ENCODE data around the gene ITGAD.
"Not testable (repeated sequence)": the region's sequence is repeated elsewhere in the genome, so short reads cannot be mapped to it uniquely, and the experiment has no call there.

Gene ITGAD

DNA sequence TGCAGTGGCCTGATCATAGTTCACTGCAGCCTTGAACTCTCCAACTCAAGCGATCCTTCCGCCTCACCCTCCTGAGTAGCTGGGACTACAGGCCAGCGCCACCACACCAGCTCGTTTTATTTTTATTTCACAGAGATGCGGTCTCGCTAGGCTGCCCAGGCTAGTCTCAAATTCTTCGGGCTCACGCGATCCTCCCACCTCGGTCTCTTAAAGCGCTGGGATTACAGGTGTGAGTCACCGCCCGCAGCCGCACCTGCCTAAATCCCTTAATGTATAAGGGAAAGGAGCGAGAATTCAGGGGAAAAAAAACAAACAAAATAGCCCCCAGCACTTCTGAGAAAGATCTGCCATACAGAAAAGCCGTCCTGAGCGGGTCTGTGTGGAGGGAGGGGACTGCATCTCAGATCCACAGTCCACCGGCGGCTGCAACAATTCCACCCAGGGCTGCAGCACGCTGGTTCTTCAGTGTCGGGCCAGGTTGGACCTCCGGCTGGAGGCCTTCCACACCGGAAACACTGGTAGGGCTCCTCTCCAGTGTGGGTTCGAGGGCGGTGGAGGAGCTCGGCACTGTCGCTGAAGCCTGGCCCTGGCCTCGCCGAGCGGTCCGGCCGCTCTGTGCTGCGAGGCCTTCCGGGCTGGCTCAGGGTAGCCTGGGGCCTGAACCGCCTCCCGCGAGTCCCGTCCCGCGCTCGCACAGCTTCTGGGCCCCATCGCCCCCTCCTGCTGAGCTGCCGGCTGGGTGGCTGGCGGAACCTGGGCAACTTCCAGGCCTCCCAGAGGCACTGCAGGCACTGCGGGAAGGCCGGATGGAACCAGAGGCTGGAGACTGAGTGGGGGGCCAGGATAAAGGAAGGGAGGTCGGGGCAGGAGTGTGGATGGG lies 42.4 kb downstream of the ITGAD start:
- WGBS, 2 experiments (ENCODE audit: insufficient coverage in 2 of 2): 91 to 93% methylated on average over 35 to 46 of the region's 47 CpGs
- Histone ChIP-seq H3K27ac (ENCODE audit: low read depth, low read length, severe bottlenecking) (no peak overlapping the region), H3K36me3 (ENCODE audit: control insufficient read depth, insufficient read depth, low read length) (no peaks in the 10 kb centered on the region), H3K4me3 (ENCODE audit: extremely low read depth, insufficient read depth, low read length, poor library complexity, severe bottlenecking) (no peak overlapping the region), H3K9me3 (ENCODE audit: control insufficient read depth, low read length) (no peaks in the 10 kb centered on the region), H3K4me1 (ENCODE audit: control insufficient read depth, insufficient read depth, low read length, poor library complexity, severe bottlenecking) (no peaks in the 10 kb centered on the region)

- WGBS, 2 experiments (ENCODE audit: insufficient coverage in 2 of 2): 93 to 94% methylated on average over 42 to 44 of the region's 44 CpGs
- H3K4me1 ChIP-seq (ENCODE audit: control insufficient read depth, insufficient read depth, low read length, poor library complexity, severe bottlenecking): no peaks in the 10 kb centered on the region
- no peak overlapping the region for H3K4me3 ChIP-seq (ENCODE audit: extremely low read depth, insufficient read depth, low read length, poor library complexity, severe bottlenecking)
- no peaks in the 10 kb centered on the region for H3K9me3 ChIP-seq (ENCODE audit: control insufficient read depth, low read length)
- H3K36me3 ChIP-seq (ENCODE audit: control insufficient read depth, insufficient read depth, low read length): no peaks in the 10 kb centered on the region
- no peak overlapping the region for H3K27ac ChIP-seq (ENCODE audit: low read depth, low read length, severe bottlenecking)
Measured at GRCh38 chr16:31436221-31437045, 43.3 kb downstream of the ITGAD start.

DNA sequence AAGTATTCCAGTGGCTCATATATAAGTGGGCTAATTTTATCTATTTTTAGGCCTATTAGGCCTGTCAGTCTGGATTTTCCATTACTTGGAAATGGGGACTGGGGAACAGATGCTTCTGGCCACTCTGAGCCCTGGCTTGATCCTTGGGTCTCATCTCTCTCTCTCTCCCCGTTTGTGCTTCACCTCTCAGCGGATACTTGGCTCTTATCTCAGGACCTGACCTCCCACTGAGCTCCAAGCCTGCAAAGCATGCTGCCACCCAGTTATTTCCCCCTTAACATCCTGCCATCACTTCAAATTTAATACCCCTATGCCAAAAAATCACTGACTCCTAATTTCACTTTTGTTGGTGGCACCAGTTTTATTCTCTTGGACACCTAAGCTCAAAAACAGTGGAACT lies 45.3 kb downstream of the ITGAD start:
- Histone ChIP-seq H3K4me3 (ENCODE audit: extremely low read depth, insufficient read depth, low read length, poor library complexity, severe bottlenecking) (no peak overlapping the region), H3K9me3 (ENCODE audit: control insufficient read depth, low read length) (no peaks in the 10 kb centered on the region), H3K4me1 (ENCODE audit: control insufficient read depth, insufficient read depth, low read length, poor library complexity, severe bottlenecking) (no peaks in the 10 kb centered on the region), H3K36me3 (ENCODE audit: control insufficient read depth, insufficient read depth, low read length) (no peaks in the 10 kb centered on the region), H3K27ac (ENCODE audit: low read depth, low read length, severe bottlenecking) (no peak overlapping the region)
- WGBS, 2 experiments (ENCODE audit: insufficient coverage in 2 of 2): 31 to 47% methylated on average over 2 of the region's 2 CpGs

DNA sequence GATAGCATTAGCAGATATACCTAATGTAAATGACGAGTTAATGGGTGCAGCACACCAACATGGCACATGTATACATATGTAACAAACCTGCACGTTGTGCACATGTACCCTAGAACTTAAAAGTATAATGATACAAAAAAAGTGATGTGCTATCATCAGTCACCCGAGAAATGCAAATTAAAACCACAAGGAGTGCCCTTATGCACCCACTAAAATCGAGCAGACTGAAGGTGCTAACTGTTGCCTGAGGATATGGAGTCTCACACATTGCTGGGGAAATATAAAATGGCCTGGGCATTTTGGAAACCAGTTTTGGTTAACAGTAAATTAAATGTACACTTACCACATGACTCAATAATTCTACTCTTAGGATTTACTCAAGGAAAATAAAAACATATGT lies 45.9 kb downstream of the ITGAD start:
- H3K4me3 ChIP-seq (ENCODE audit: extremely low read depth, insufficient read depth, low read length, poor library complexity, severe bottlenecking); H3K4me1 ChIP-seq (ENCODE audit: control insufficient read depth, insufficient read depth, low read length, poor library complexity, severe bottlenecking); H3K36me3 ChIP-seq (ENCODE audit: control insufficient read depth, insufficient read depth, low read length); H3K9me3 ChIP-seq (ENCODE audit: control insufficient read depth, low read length); H3K27ac ChIP-seq (ENCODE audit: low read depth, low read length, severe bottlenecking): not testable (repeated sequence)
- 72% methylated on average over 2 of the region's 4 CpGs; no CpG with 5 or more reads in 1 of the 2 experiments for WGBS, 2 experiments (ENCODE audit: insufficient coverage in 2 of 2)

GRCh38 chr16:31439519-31439918 lies 46.4 kb downstream of the ITGAD start:
- no peaks in the 10 kb centered on the region for H3K9me3 ChIP-seq (ENCODE audit: control insufficient read depth, low read length)
- H3K4me1 ChIP-seq (ENCODE audit: control insufficient read depth, insufficient read depth, low read length, poor library complexity, severe bottlenecking): no peaks in the 10 kb centered on the region
- H3K36me3 ChIP-seq (ENCODE audit: control insufficient read depth, insufficient read depth, low read length): no peaks in the 10 kb centered on the region
- 80% methylated on average over 2 of the region's 3 CpGs; no CpG with 5 or more reads in 1 of the 2 experiments for WGBS, 2 experiments (ENCODE audit: insufficient coverage in 2 of 2)
- H3K4me3 ChIP-seq (ENCODE audit: extremely low read depth, insufficient read depth, low read length, poor library complexity, severe bottlenecking): no peak overlapping the region
- no peak overlapping the region for H3K27ac ChIP-seq (ENCODE audit: low read depth, low read length, severe bottlenecking)

DNA sequence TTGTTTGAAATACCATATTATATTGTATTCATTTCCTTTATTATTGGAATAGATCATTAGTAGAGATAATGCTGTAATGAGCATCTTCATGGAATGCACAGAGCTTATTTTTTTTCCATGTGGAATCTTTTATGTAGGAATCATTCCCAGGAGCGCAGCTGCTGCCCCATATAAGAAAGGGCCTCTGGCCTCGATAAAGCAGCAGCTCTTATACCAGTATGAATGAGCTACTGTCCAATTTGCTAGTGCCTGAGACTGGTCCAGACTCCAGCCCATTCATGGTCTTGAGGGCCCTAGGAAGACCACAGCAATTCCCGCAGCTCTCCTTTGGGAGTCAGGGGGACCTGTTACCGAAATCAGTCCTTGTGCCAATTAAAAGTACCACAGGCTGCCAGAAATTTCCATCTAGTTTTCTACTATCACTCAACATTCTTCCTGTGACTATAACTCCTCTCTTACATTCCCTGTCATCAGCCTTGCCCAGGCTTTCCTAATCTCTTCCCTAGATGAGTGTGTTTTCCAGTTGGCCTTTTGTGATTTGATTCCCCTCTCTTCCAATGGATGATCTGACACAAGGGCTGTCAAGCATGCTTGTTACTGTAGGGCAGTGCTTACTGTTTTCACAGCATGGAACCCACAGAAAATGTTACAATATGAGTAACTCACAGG lies 47.5 kb downstream of the ITGAD start:
- H3K9me3 ChIP-seq (ENCODE audit: control insufficient read depth, low read length): no peaks in the 10 kb centered on the region
- 87 to 92% methylated on average over 4 of the region's 4 CpGs for WGBS, 2 experiments (ENCODE audit: insufficient coverage in 2 of 2)
- no peaks in the 10 kb centered on the region for H3K4me1 ChIP-seq (ENCODE audit: control insufficient read depth, insufficient read depth, low read length, poor library complexity, severe bottlenecking)
- H3K4me3 ChIP-seq (ENCODE audit: extremely low read depth, insufficient read depth, low read length, poor library complexity, severe bottlenecking): no peak overlapping the region
- H3K27ac ChIP-seq (ENCODE audit: low read depth, low read length, severe bottlenecking): no peak overlapping the region
- H3K36me3 ChIP-seq (ENCODE audit: control insufficient read depth, insufficient read depth, low read length): no peaks in the 10 kb centered on the region

DNA sequence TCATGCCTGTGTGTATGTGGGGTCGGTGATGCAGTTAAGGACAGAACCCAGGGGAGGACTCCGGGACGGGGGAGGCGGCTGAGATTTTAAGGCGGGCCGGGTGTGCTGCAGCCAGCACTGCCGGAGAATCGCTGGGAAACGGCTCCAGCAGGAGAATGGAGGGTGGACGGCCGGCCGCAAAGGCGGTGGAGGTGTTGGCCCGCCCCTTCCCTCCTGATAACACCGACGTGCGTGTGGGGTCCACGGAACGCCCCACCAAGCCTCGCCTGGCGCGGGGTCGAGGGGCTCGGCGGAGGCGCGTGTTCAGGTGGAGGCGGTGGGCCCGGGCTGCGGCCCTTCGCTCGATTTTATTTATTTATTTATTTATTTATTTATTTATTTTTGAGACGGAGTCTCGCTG lies 48.8 kb downstream of the ITGAD start:
- WGBS, 2 experiments (ENCODE audit: insufficient coverage in 2 of 2): 96% methylated on average over 15 to 20 of the region's 34 CpGs
- Histone ChIP-seq H3K4me1 (ENCODE audit: control insufficient read depth, insufficient read depth, low read length, poor library complexity, severe bottlenecking) (no peaks in the 10 kb centered on the region), H3K9me3 (ENCODE audit: control insufficient read depth, low read length) (no peaks in the 10 kb centered on the region), H3K4me3 (ENCODE audit: extremely low read depth, insufficient read depth, low read length, poor library complexity, severe bottlenecking) (peak overlapping the region; percentile 57), H3K36me3 (ENCODE audit: control insufficient read depth, insufficient read depth, low read length) (no peaks in the 10 kb centered on the region), H3K27ac (ENCODE audit: low read depth, low read length, severe bottlenecking) (no peak overlapping the region)

DNA sequence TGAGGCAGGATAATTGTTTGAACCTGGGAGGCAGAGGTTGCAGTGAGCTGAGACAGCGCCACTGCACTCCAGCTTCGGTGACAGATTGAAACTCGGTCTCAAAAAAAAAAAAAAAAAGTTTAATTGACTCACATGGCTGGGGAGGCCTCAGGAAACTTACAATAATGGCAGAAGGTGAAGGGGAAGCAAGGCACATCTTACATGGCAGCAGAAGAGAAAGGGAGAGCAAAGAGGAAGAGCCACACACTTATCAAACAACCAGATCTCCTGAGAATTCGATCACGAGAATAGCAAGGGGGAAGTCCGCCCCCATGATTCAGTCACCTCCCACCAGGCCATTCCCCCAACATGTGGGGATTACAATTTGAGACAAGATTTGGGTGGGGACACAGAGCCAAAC lies 52.8 kb downstream of the ITGAD start:
- H3K9me3 ChIP-seq (ENCODE audit: control insufficient read depth, low read length); H3K36me3 ChIP-seq (ENCODE audit: control insufficient read depth, insufficient read depth, low read length); H3K27ac ChIP-seq (ENCODE audit: low read depth, low read length, severe bottlenecking); H3K4me3 ChIP-seq (ENCODE audit: extremely low read depth, insufficient read depth, low read length, poor library complexity, severe bottlenecking); H3K4me1 ChIP-seq (ENCODE audit: control insufficient read depth, insufficient read depth, low read length, poor library complexity, severe bottlenecking): not testable (repeated sequence)
- WGBS, 2 experiments (ENCODE audit: insufficient coverage in 2 of 2): 90 to 95% methylated on average over 2 to 4 of the region's 6 CpGs

DNA sequence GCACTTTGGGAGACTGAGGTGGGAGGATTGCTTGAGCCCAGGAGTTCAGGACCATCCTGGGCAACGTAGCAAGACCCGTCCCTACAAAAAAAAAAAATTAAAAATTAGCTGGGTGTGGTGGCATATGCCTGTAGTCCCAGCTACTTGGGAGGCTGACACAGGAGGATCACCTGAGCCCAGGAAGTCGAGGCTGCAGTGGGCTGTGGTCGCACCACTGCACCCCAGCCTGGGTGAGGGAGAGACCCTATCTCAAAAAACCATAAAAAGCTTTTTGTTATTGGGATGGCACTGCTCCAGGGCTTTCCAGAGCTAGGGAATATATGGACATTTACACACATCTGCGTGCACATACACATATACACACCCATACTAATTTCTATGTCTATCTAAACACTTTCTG lies 58.1 kb downstream of the ITGAD start:
- H3K4me3 ChIP-seq (ENCODE audit: extremely low read depth, insufficient read depth, low read length, poor library complexity, severe bottlenecking): no peak overlapping the region
- no peaks in the 10 kb centered on the region for H3K9me3 ChIP-seq (ENCODE audit: control insufficient read depth, low read length)
- no peak overlapping the region for H3K27ac ChIP-seq (ENCODE audit: low read depth, low read length, severe bottlenecking)
- 83 to 100% methylated on average over 2 of the region's 5 CpGs for WGBS, 2 experiments (ENCODE audit: insufficient coverage in 2 of 2)
- peaks cover 7% of the 10 kb centered on the region for H3K36me3 ChIP-seq (ENCODE audit: control insufficient read depth, insufficient read depth, low read length)
- H3K4me1 ChIP-seq (ENCODE audit: control insufficient read depth, insufficient read depth, low read length, poor library complexity, severe bottlenecking): peaks cover 28% of the 10 kb centered on the region

DNA sequence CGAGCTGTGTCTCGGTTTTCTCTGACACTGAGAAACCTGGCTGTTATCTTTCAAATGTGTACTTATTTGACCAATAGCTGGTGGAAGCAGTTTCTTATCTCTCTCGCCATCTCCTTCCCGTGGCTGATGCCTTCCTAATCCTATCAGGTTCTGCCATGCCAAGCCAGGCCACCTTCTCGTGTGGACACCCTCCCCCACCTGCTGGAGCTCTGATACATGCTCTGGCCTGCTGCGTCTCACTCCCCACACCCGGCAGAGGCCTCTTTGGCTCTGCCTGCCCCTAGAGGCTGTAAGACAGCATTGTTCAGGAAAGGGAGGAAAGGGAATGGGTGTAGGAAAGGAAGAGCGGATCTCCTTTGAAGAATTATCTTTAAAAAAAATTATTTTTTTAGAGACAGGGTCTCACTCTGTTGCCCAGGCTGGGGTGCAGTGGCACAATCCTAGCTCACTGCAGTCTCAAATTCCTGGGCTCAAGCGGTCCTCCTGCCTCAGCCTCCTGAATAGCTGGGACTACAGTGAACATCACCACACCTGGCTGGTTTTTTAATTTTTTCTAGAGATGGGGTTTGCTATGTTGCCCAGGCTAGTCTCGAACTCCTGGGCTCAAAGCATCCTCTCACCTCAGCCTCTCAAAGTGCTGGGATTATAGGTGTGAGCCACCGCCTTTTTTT lies 58.7 kb downstream of the ITGAD start:
- H3K4me1 ChIP-seq (ENCODE audit: control insufficient read depth, insufficient read depth, low read length, poor library complexity, severe bottlenecking): peaks cover 34% of the 10 kb centered on the region
- H3K27ac ChIP-seq (ENCODE audit: low read depth, low read length, severe bottlenecking): peak overlapping the region; percentile 1
- H3K36me3 ChIP-seq (ENCODE audit: control insufficient read depth, insufficient read depth, low read length): peaks cover 11% of the 10 kb centered on the region
- no peaks in the 10 kb centered on the region for H3K9me3 ChIP-seq (ENCODE audit: control insufficient read depth, low read length)
- H3K4me3 ChIP-seq (ENCODE audit: extremely low read depth, insufficient read depth, low read length, poor library complexity, severe bottlenecking): no peak overlapping the region
- 41 to 60% methylated on average over 4 to 5 of the region's 11 CpGs for WGBS, 2 experiments (ENCODE audit: insufficient coverage in 2 of 2)
